Measurements from ENCODE around the gene HLCS.
"Not testable (repeated sequence)": the region's sequence is repeated elsewhere in the genome, so short reads cannot be mapped to it uniquely, and the experiment has no call there.

Gene HLCS

DNA sequence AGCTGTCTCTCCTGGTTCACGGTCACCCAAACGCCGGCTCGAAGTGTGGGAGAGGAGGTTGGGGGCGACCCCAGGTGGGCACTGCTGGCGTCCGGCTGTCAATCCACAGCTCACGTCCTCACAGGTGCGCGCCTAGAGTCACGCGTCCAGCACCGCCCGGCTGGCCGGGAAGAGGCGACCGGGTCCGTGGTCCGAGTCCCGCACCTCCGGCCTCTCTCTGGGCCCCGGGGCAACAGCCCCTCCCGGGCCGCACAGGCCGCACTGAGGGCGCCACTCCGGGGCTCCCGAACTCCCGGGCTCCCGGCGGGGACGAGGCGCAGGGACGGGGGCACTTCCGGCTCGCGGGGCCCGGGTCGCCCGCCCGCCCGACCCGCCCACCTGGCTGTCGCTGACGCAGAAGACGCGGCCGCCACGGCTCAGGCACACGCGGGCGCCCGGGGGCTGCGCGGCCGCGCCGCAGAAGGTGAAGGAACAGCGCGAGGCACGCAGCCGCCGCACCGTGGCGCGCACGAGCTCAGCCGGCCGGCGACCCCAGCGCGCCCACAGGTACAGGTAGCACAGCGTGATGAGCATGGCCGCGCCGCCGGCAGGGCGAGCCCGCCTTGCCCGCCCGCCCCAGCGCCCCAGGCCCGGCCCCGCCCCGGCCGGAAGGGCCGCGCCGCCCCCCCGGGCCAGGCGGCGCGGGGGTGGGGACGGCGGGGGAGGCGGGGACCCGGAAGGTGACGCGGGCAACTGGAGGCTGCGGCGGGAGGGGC lies at the start of gene HLCS:
Gene HLCS, minus strand, starts transcription at position 604 of the 755 bp plus-strand sequence. Its CDS starts 31 bp downstream, at position 573.
- peak in 3 of 4 experiments; percentile 40 to 71 (median 60) for DNase-seq (ENCODE audit: low read depth in 4 of 4, low spot score in 1 of 4)

DNA sequence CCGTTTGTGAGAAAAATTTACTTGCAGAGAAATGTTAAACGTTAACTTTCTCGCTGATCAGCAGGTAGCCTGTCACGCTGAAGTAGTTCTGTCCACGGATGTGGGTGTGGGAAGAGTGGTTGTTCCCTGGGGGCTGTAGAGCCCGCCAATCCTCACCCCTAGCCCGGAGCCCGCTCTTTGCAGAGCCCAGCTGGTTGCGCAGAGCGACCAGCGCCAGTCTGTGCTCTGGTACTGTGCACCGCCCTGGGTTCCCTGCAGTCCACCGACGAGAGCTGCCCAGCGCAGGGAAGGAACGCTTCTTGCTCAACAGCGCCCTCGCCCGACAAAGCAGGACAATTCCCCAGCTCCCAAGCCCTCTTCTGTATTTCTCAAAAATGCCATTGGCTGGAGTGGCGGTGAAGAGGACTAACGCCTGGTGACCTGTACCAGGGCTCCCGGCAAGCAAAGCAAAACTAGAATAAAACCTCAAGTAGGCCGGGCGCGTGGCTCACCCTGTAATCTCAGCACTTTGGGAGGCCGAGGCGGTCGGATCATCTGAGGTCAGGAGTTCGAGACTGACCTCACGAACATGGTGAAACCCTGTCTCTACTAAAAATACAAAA lies 43.4 kb upstream of the HLCS start:
- DNase-seq (ENCODE audit: low read depth in 4 of 4, low spot score in 1 of 4): peak; percentile 59 to 73 (median 64)

DNA sequence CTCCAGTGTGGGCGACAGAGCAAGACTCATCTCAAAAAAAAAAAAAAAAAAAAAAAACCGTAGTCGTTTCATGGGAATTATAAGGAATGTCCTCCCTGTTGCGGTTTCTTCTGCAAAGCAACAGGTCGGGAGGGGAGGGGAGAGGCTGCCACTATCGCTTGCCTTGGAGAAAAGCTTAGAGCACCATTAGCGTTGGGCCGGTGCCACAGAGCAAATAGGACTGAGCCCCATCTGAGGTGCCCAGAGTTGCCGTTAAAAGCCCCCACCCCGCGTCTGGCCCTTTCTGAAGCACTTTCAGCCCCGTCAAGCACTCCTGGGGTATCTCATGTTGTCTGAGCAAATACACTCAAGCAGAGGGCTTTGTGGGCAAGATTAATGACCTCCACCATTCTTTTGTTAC lies 42.3 kb upstream of the HLCS start:
- no peak for DNase-seq (ENCODE audit: low read depth in 4 of 4, low spot score in 1 of 4)

DNA sequence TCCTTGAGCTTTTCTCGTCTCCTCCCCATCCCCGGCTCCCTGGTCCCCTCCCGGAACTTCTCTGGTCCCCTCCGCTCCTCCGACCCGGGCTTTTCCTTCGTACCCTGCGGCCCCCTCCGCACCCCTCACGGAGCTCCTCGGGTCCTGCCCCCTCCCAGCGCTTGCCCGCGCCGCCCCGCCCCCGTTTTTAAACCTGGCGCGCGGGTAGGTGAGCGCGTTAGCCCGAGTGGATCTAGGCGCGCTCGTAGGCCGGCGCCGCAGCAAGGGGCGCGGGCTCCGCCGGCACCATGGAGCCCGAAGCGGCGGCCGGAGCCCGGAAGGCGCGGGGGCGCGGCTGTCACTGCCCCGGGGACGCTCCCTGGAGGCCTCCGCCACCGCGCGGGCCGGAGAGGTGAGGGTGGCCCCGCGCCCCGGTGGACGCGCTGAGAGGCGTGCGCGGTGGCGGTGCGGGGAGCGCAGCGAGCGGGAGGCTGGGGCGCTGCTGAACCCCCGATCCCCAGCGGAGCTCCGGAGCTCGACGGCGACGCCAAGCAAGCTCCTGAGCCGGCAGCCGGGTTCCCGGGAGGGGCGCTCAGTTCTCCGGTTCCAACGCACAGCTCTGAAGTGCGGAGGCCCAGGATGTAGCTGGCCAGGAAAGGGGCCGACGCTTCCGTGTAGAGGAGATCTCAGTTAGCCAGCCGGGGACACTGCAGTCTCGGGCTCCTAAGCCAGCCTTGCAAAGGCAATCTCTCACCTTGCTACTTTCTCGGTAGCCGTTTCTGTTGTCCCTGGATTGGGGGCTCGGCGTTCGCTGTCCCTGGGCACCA lies 40.2 kb upstream of the HLCS start, which contains the start of gene RIPPLY3:
Gene RIPPLY3, plus strand, starts transcription at position 217 of the 806 bp plus-strand sequence. Its CDS starts 71 bp downstream, at position 288.
- DNase-seq (ENCODE audit: low read depth in 4 of 4, low spot score in 1 of 4): no peak

DNA sequence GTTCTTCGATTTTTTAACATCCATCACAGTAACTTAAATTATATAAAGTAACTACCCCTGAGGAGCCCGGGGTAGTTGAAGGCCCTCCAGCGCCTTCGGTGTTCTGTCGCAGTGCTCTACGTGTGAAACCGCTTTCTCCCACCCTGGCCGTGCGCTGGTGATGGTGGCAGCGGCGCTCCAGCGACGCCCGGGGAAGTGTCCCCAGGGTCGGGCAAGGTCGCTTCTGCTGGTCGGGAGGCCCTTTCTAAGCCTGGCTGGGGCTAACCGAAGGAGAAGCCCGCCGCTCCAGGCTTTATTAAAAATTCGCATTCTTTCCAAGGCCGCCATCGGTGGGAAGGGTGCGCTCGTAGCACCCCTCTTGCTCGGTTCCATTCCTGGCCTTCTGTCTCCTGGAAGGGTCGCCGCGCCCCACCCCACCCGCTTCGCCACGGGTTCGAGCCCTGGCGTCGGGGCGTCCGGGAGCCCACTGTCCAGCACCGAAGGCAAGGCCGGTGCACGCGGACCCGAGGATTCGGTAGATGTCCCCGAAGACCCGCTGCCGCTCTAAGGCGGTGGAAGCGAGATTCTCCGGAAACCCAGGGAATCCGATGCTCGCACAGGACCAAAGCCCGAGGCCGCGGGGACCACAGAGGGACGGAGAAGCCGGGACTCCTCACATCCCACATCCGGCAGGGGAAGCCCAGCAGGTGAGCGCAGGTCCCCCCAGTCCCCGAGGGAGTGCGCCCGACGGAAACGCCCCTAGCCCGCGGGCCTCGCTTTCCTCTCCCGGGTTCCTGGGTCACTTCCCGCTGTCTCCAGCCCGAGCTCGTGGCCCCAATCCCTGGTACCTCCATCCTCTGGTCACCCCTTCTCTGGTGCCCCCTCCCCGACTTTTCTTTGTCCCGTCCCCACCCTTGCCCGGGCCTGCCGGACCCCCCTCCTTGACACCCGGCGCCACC lies 39.3 kb upstream of the HLCS start:
- DNase-seq (ENCODE audit: low read depth in 4 of 4, low spot score in 1 of 4): no peak

DNA sequence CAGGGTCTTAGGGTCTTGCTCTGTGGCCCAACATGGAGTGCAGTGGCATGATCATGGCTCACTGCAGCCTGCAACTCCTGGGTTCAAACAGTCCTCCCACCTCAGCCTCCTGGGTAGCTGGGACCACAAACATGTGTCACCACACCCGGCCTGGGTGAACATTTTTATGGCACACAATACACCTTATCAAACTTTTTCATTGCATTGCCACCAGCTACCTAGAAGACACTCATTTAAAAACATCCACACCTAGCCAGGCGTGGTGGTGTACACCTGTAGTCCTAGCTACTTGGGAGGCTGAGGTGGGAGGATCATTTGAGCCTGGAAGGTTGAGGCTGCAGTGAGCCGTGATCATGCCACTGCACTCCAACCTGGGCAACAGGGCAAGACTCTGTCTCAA lies 37.4 kb upstream of the HLCS start:
- not testable (repeated sequence) for DNase-seq (ENCODE audit: low read depth in 4 of 4, low spot score in 1 of 4)

DNA sequence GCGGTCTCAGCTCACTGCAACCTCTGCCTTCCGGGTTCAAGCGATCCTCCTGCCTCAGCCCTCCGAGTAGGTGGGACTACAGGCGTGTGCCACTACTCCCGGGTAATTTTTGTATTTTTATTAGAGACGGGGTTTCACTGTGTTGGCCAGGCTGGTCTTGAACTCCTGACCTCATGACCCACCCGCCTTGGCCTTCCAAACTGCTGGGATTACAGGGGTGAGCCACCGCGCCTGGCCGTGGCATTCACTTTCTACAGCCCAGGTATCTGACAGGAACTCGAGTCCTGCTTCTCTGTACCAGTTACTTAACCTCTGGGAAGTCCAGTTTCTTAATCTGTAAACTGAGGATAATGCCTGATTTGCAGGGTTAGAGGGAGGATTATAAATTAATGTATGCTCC lies 36.4 kb upstream of the HLCS start:
- not testable (repeated sequence) for DNase-seq (ENCODE audit: low read depth in 4 of 4, low spot score in 1 of 4)

DNA sequence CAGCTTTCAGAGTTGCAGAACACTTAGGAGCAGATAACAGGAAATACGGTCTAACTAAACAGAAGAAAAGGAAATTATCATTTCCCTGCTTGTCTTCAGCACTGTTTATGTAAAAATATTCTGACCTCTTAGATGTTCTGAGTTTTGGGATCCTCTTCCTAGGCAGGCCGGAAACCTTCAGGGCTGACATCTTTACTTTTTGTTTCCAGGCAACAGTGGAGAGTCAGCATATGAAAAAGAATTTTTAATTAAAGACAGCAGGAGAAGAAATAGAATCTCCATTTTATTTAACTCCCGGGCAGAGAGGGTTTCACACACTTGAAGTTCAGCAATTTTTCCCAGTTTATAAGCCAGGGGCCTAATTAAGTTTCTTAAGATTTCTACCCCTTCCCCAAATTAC lies 35.0 kb upstream of the HLCS start:
- no peak for DNase-seq (ENCODE audit: low read depth in 4 of 4, low spot score in 1 of 4)

DNA sequence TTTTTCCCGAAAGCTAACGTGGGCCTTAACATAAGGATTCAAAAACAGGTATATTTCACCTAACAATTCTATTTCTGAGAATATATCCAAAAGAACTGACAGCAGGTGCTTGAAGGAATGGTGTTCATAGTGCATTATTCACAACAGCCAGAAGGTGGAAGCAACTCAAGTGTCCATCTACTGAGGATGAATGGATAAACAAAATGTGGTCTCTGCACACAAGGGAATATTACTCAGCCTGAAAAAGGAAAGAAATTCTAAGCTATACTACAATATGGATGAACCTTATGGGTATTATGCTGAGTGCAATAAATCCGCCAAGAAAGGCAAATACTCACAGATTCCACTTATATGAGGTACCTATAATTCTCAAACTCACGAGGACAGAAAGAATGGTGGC lies 33.9 kb upstream of the HLCS start:
- no peak for DNase-seq (ENCODE audit: low read depth in 4 of 4, low spot score in 1 of 4)

DNA sequence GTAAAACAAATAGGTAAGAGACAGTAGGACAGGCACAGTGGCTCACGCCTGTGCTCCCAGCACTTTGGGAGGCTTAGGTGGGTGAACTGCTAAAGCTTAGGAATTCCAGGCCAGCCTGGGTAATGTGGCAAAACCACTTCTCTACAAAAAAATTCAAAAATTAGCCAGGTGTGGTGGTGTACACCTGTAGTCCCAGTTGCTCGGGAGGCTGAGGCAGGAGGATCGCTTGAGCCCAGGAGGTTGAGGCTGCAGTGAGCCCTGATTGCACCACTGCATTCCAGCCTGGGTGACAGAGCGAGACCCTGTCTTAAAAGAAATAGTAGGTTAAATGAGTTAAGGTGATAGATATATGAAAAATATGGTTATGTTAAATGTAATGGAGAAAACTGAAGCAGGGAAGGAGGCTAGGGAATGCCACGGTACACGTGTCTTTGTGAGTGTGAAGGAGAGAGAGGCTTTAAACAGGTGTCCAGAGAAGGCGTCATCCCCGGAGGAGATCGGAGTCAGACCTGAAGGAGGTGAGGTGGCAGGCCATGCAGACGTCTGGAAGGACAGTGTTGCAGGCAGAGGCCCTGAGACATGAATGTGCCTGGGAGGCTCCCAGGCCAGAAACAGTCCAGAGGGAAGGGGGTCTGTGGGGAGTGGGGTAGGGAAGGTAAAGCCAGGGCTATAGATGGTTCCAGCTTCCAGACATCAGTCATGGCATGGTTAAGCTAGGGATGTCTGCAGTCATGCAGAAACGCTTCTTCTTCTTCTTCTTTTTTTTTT lies 32.8 kb upstream of the HLCS start:
- no peak for DNase-seq (ENCODE audit: low read depth in 4 of 4, low spot score in 1 of 4)

DNA sequence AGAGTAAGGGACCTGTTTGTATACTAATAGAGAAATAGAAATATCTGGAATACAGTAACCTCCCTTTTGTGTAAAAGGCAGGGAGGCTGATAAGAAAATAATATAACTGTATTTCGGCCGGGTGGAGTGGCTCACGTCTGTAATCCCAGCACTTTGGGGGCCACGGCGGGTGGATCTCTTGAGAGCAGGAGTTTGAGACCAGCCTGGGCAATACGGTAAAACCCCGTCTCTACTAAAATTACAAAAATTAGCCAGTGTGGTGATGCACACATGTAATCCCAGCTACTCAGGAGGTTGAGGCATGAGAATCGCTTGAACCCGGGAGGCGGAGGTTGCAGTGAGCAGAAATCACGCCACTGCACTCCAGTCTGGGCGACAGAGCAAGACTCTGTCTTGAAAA lies 28.8 kb upstream of the HLCS start:
- DNase-seq (ENCODE audit: low read depth in 4 of 4, low spot score in 1 of 4): not testable (repeated sequence)

DNA sequence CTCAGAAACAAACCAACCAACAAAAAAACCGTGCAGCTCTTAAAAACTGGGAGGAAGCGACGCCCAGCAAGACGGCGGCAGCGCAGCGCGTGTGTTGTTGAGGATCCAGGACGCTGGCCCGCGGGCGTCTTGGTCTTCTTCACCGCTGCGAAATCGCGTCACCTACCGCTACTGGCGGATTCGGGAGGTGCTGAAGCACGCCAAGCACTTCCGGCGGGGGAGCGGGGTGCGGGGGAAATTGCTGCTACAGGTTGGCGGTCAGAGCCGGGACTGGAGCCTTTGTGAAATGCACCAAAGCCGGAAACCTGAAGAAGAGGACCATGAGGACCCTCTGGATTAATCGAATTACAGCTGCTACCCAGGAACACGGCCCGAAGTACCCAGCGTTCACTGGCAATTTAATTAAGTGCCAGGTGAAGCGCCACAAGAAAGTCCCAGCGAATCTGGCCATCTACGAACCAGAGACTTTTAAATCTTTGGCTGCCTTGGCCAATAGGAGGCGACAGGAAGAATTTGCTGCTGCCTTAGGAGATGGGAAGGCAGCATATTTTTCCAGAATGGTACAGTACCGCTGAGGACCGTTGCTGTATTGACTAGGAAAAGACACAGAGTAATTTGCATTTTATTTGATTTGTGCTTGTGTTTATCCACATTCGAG lies 28.2 kb upstream of the HLCS start:
- DNase-seq (ENCODE audit: low read depth in 4 of 4, low spot score in 1 of 4): no peak

DNA sequence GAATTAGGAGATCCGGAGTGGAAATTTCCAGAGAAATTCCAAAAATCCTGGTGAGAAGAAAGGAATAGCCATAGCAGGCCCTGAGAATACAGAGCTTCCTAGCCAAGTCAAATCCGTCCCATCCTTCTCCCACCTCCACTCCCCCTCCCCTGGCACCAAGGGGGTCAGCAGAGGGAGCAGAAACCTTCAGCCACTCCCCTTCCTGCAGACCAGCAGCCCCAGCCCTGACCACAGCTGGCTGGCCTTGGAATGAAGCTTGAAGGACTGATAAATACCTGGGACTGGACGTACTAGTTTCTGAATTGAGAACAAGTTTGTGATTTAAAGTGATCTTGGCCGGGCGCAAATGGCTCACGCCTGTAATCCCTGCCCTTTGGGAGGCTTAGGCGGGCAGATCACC lies 26.2 kb upstream of the HLCS start:
- DNase-seq (ENCODE audit: low read depth in 4 of 4, low spot score in 1 of 4): no peak

DNA sequence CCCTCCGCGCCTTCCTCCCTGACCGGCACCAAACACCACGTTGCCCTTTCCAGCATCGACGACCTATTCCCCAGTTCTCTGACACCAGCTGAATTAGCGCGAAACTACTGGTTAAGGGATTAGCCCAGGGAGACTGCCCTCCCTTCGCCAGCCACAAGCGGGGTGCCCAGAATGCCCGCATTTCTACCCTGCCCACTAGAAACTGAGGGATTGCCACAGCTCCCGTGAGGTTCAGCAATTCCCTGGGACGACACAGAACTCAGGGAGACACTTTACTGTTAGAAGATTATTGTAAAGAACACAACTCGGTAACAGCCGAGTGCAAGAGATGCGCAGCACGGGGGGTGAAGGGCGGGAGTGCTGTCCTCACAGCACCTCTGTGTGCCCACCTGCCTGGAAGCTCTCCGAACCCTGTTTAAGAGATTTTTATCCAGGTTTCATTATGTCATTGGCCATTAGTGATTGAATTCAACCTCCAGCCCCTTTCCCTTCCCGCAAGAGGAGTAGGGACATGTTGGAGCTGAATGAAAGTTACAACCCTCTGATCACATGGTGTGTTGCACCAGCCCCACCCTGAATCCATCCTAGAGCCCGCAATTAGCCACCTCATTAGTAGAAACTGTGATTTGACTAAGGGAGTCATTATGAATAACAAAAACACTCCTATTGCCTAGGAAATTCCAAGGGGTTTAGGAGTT lies 24.2 kb upstream of the HLCS start:
- DNase-seq (ENCODE audit: low read depth in 4 of 4, low spot score in 1 of 4): no peak

DNA sequence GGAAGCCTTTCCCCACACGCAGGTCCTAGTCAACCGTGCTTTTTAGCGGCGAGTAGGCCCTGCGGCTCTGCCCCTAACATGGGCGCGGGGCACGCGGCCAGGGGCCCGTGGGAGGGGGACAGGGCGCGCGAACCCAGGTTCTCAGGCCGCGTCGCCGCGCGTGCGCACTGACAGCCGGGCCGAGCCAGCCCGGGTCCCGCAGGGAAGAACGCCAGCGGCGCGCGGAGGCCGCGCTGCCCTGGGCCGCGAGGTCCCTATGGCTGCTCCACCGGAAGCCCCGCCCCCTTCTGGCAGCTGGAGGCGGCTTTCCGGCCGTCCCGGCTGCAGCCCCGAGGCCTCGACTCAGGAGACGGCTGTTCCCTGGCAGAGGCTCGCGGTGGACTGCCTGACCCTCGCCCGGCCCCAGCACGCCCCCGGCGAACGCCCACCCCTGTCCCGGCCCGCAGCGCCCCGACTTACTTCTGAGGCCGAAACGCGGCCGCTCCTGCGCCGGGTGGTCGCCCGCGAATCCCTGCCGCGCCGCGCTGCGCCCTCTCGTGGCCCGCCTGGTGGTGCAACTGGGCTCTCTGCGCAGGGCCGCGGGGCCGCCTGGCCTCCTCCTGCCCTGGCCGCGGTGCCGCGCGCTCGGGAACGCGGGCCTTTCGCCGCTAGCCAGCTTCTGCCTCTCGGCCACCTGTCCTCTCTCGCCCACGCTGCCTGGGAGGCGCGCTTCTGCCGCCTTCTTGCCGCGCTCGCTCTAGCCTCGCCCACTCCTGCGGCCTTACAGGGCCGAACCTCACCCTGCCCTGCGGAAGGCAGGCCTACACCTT lies 23.4 kb upstream of the HLCS start:
- DNase-seq (ENCODE audit: low read depth in 4 of 4, low spot score in 1 of 4): peak; percentile 78 to 90 (median 80)

DNA sequence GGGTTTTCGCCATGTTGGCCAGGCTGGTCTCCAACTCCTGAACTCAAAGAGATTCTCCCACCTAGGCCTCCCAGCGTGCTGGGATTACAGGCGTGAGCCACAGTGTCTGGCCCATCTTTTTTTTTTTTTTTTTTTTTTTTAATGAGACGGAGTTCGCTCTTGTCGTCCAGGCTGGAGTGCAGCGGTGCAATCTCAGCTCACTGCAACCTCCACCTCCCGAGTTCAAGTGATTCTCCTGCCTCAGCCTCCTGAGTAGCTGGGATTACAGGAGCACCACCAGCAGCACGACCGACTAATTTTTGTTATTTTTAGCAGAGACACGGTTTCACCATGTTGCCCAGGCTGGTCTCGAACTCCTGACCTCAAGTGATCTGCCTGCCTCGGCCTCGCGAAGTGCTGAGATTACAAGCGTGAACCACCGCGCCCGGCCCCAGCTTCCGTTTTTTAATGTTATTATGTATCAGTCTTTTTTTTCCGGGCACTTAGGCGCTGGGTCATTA lies 22.8 kb upstream of the HLCS start:
- not testable (repeated sequence) for DNase-seq (ENCODE audit: low read depth in 4 of 4, low spot score in 1 of 4)

DNA sequence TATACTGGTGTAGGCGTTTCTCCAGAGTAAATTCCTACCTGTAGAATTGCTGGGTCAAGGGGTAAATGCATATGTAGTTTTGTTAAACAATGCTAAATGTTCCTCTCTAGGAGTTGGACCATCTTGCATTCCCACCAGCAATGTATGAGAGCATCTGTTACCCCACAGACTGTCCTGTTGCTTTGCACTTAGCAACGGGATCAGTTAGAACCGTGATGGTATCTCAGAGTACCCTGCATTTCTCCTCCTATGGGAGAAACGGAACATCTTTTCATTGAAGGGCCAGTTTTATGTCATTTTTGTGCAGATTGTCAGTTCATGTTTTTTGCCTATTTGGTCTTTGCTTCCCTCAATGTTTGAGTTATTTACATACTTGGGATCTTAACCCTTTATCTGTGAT lies 22.1 kb upstream of the HLCS start:
- DNase-seq (ENCODE audit: low read depth in 4 of 4, low spot score in 1 of 4): no peak

DNA sequence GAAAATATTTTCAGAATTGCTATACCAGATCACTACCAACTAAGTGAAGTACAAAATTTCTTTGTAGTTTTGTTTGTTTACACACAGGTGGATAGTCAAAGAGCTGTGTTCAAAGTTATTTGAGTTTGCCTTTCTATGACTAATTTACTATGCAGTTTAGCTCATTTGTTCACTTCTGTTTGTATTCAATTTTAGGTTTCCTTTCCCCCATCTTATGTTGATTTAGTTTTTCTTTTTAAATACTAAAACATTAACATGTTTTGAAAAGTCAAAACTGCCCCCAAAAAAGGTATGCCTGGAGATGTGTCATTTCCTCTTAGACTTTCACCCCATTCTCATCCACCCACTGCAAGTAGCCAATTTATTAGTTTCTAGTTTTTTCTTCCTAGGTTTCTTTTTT lies 21.4 kb upstream of the HLCS start:
- DNase-seq (ENCODE audit: low read depth in 4 of 4, low spot score in 1 of 4): no peak
